Progenitor cell of endocrine pancreas (in vitro differentiated cells): ENCODE results near the gene UBLCP1. TPM values are rescaled to one million over a fixed set of nuclear protein-coding genes. Genes with fewer than 3 reads are reported as not detected.
"Not testable (repeated sequence)": the region's sequence is repeated elsewhere in the genome, so short reads cannot be mapped to it uniquely, and the experiment has no call there.

Experiments
- DNase-seq: peaks from one replicate; pipeline ENCODE4 v3.0.0; 2021; ENCODE audit warnings: low spot score; ENCODE audit not compliant: unreplicated experiment
- H3K27ac Mint-ChIP-seq: 2 replicates; pipeline ENCODE4 v1.8.0; 2021; ENCODE audit warnings: mild to moderate bottlenecking, moderate library complexity, mixed read lengths
- H3K27me3 Mint-ChIP-seq: 2 replicates; pipeline ENCODE4 v1.8.0; 2021; ENCODE audit warnings: mixed read lengths
- H3K36me3 Mint-ChIP-seq: 2 replicates; pipeline ENCODE4 v1.8.0; 2022; ENCODE audit warnings: mixed read lengths; ENCODE audit not compliant: insufficient read depth
- H3K4me1 Mint-ChIP-seq: 2 replicates; pipeline ENCODE4 v1.8.0; 2021; ENCODE audit warnings: low read depth, mixed read lengths
- H3K4me3 Mint-ChIP-seq: 2 replicates; pipeline ENCODE4 v1.8.0; 2021; ENCODE audit warnings: low read depth, mild to moderate bottlenecking, moderate library complexity, mixed read lengths
- H3K9me3 Mint-ChIP-seq: 2 replicates; pipeline ENCODE4 v1.8.0; 2021; ENCODE audit warnings: low read depth, mixed read lengths
- CTCF ChIP-seq: fragments of 200-600 bp; sonication (generic); IDR thresholded peaks from one replicate; pipeline ENCODE4 v1.5.0; 2021; ENCODE audit warnings: antibody characterized with exemption, mild to moderate bottlenecking; ENCODE audit not compliant: unreplicated experiment
- total RNA-seq: library from RNA; stranded (reverse); gene quantifications from 2 replicates; pipeline ENCODE4 v1.2.1, GENCODE V29; 2021

Gene UBLCP1
- total RNA-seq, 1 donor from 2014 or later = 29.7 TPM

DNA sequence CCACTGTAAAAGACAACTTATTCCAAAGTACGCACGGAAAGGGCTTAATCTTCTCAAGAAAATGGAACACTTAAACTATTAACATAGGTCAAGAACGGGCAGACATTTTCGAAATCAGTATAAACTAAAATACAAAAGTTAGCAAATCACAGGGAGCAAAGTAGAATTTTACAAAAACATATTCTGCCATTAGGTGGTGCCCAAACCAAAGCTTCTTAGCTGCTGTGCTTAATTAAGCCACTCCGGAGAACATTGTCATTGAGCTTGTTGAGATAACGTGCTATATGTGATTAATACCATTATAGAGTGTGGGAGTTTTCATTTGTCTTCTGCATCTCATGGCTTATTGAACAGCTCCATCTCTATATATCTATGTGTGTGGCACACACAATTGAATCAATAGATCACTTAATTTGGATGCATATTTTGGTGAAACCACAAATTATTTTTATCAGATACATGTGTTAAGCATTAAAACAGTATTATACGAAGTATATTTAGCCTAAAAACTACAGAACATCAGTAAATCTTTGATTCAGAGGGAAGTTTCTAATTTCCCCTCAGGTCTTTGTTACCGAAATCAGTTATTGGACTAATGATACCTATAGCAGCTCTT is 23.4 kb downstream of the UBLCP1 start:
- no peak for DNase-seq
- no peaks in the 10 kb centered on the region for H3K27me3 Mint-ChIP-seq
- H3K36me3 Mint-ChIP-seq = peaks cover 1% of the 10 kb centered on the region
- H3K4me1 Mint-ChIP-seq = peaks cover 4% of the 10 kb centered on the region
- H3K9me3 Mint-ChIP-seq = no peaks in the 10 kb centered on the region
- no peak overlapping the region for H3K27ac Mint-ChIP-seq
- TF ChIP-seq CTCF = peak; percentile 50
- H3K4me3 Mint-ChIP-seq = no peak overlapping the region

- TF ChIP-seq CTCF = no peak
- Mint-ChIP-seq H3K27ac (no peak overlapping the region), H3K27me3 (no peaks in the 10 kb centered on the region), H3K4me3 (no peak overlapping the region), H3K36me3 (no peaks in the 10 kb centered on the region), H3K9me3 (no peaks in the 10 kb centered on the region), H3K4me1 (no peaks in the 10 kb centered on the region)
- no peak for DNase-seq
These were observed 27.7 kb downstream of the UBLCP1 start for GRCh38 chr5:159290741-159291140.

DNA sequence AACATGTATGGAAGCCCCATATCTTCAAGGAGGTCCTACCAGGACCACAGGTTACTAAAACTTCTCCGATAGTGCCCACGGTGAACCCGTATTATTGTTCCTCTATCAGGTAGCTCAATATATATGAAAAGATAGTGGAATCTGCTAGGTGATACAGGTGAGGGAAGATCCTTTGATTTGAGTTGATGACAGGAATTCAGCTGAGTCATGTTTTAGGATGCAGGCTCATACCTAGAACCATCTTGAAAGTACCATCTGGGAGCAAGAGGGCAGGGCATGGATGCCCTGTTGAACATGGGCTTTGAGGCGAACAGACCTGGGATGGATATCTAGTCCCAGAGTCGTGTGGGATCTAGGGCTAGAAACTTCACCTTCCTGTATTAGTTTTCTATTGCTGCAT is 31.8 kb downstream of the UBLCP1 start:
- DNase-seq = no peak
- Mint-ChIP-seq H3K27ac (no peak overlapping the region), H3K4me3 (no peak overlapping the region), H3K9me3 (peaks cover 19% of the 10 kb centered on the region), H3K36me3 (no peaks in the 10 kb centered on the region), H3K4me1 (no peaks in the 10 kb centered on the region), H3K27me3 (no peaks in the 10 kb centered on the region)
- TF ChIP-seq CTCF = no peak

DNA sequence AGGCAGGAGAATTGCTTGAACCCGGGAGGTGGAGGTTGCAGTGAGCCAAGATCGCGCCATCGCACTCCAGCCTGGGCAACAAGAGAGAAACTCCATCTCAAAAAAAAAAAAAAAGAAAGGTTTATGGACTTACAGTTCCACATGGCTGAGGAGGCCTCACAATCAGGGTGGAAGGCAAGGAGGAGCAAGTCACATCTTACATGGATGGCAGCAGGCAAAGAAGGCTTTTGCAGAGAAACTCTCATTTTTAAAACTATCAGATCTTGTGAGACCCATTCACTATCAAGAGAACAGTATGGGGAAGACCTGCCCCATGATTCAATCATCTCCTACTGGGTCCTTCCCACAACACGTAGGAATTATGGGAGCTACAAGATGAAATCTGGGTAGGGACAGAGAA is 34.2 kb downstream of the UBLCP1 start:
- H3K36me3 Mint-ChIP-seq, H3K27ac Mint-ChIP-seq, H3K27me3 Mint-ChIP-seq, DNase-seq, H3K4me1 Mint-ChIP-seq, H3K4me3 Mint-ChIP-seq: not testable (repeated sequence)
- H3K9me3 Mint-ChIP-seq = peaks cover 29% of the 10 kb centered on the region

DNA sequence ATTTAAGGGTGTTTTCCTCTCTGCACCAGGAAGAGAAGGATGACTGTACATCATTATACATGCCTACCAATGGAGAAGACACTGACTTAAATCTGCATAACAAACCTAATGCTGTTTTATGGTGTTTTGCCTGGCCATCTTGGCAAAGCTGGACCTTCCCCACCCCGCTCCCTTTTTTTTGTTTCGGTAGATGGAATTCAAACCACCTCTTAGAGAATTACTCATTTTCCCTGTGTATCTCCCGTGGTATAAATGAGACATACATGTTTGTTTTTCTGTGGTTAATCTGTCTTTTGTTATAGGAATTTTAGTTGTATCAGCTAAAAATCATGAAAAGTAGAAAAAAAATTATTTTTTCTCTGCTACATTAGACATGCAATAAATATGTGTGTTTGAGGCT is 38.4 kb downstream of the UBLCP1 start:
- H3K4me3 Mint-ChIP-seq = no peak overlapping the region
- no peak for TF ChIP-seq CTCF
- H3K4me1 Mint-ChIP-seq = no peaks in the 10 kb centered on the region
- H3K27ac Mint-ChIP-seq = no peak overlapping the region
- peaks cover 37% of the 10 kb centered on the region for H3K9me3 Mint-ChIP-seq
- no peak for DNase-seq
- peaks cover 4% of the 10 kb centered on the region for H3K36me3 Mint-ChIP-seq
- H3K27me3 Mint-ChIP-seq = peaks cover 5% of the 10 kb centered on the region

DNA sequence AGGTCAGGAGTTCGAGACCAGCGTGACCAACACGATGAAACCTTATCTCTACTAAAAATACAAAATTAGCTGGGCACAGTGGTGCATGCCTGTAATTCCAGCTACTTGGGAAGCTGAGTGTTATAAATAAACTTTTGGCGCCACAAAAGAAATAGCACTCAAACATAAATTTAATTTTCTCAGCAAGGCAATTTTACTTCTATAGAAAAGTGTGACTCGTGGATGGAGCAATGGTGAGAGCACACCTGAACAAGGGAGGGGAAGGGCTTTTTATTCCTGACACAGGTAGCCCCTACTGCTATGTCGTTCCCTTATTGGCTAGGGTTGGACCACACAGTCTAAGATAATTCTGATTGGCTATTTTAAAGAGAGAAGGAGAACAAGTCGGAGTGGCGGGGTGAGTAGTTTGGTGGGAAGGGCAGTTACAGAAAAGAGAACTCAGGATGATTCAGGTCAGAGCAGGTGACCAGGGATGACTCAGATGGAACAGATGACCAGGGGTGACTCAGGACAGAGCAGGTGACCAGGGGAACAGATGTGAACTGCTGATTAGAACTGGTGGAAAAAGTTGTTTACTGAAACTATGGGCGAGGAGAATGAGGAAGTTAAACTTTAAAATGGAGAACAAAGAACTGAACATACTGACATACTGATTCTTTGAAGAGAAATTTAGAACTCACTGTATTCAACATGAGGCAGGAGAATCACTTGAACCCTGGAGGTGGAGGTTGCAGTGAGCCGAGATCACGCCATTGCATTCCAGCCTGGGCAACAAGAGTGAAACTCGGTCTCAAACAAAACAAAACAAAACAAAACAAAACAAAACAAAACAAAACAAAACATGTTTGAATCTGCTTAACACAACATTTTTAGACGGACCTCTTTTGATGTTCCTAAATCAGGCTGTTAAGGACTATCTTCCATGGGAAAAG is 39.1 kb downstream of the UBLCP1 start:
- peaks cover 37% of the 10 kb centered on the region for H3K9me3 Mint-ChIP-seq
- not testable (repeated sequence) for H3K27ac Mint-ChIP-seq, H3K36me3 Mint-ChIP-seq, DNase-seq, H3K4me1 Mint-ChIP-seq, H3K27me3 Mint-ChIP-seq, H3K4me3 Mint-ChIP-seq
